HAP-1 (cell line): ENCODE measurements around the gene RPL7L1.

Source experiments
- DNase-seq, 2 experiments: peaks; one replicate each; pipeline ENCODE4 v3.0.0-alpha.2; 2016 to 2020; ENCODE audit warnings: low spot score in 2 of 2
- H3K27me3 ChIP-seq: fragments of 250-450 bp; sonication (Bioruptor Pico); 2 replicates; pipeline ENCODE4 v1.5.1; 2020; ENCODE audit warnings: low read depth, mild to moderate bottlenecking, moderate library complexity
- H3K36me3 ChIP-seq: fragments of 250-450 bp; sonication (Bioruptor Pico); replicated peaks from 2 replicates; pipeline ENCODE4 v1.5.1; 2020; ENCODE audit warnings: mild to moderate bottlenecking
- H3K4me1 ChIP-seq: fragments of 250-450 bp; sonication (Bioruptor Pico); 2 replicates; pipeline ENCODE4 v1.5.1; 2020; ENCODE audit warnings: mild to moderate bottlenecking
- H3K4me3 ChIP-seq: fragments of 250-450 bp; sonication (Bioruptor Pico); 2 replicates; pipeline ENCODE4 v1.5.1; 2020; ENCODE audit warnings: mild to moderate bottlenecking, moderate library complexity
- H3K9me3 ChIP-seq: fragments of 250-450 bp; sonication (Bioruptor Pico); 2 replicates; pipeline ENCODE4 v1.5.1; 2020; ENCODE audit warnings: mild to moderate bottlenecking, moderate library complexity
- in situ Hi-C: fragments of 300-500 bp; cut with MboI; formaldehyde crosslinking; loops from 3 replicates; pipeline ENCODE4 v1.14.3; 2020; ENCODE audit warnings: low sequenced_read_pairs, inconsistent platforms, mixed read lengths

Gene RPL7L1

GRCh38 chr6:42879372-42880239, at the start of gene RPL7L1:
TSS of gene RPL7L1 (plus strand) at chr6:42879616. CDS start at chr6:42879911, 295 bp downstream.
- in situ Hi-C loops, result loop anchor here (5.0 to 25.0 kb wide), 4 partner anchors 142 to 792 kb away; partner anchors contain the start of genes MRPS10 and TBCC
- Histone ChIP-seq H3K36me3 (peaks cover 39% of the 10 kb centered on the region), H3K4me1 (peaks cover 10% of the 10 kb centered on the region), H3K4me3 (peak within 1 kb of the TSS; percentile 78), H3K9me3 (no peaks in the 10 kb centered on the region), H3K27me3 (no peaks in the 10 kb centered on the region)
- DNase-seq, result peak; percentile 83 to 85

DNA sequence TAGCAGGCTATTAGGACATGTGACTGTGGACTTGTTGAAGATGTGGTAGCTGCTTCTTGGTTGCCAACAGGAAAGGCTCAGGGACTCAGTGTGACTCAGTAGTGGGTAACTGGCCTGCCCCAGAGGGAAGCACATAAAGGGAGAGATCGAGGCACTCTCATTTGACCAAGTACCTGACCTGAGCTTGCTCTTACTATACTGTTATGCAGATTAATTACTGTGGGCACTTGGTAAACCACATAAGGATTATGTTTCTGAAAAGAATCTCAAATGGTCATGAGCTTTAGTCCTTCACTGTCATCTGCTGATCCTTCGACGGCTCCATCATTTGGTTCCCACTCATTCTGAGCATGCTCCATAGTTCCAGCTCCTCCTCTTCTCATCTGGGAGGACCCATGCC, 48.2 kb upstream of the RPL7L1 start:
- in situ Hi-C loops, result no loop called here
- Histone ChIP-seq H3K36me3 (peaks cover 5% of the 10 kb centered on the region; the same call in 1 of the 2 replicates), H3K4me1 (no peaks in the 10 kb centered on the region), H3K4me3 (no peak overlapping the region), H3K27me3 (no peaks in the 10 kb centered on the region), H3K9me3 (no peaks in the 10 kb centered on the region)
- DNase-seq, result no peak

DNA sequence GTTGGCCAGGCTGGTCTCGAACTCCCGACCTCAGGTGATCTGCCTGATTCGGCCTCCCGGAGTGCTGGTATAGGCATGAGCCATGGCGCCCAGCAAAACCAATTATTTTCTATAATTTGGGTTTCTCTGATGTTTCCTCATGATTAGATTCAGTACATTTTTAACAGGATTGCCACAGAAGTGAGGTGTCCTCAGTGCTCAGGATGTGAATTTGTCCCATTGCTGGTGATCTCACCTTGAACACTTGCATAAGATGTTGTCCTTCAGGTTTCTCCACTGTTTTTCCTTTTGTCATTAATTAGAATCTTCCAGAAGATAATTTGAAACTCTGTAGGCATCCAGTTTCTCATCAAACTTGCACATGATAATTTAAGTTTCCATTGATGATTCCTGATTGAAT, 45.4 kb upstream of the RPL7L1 start:
- DNase-seq, result no peak
- in situ Hi-C loops, result no loop called here
- Histone ChIP-seq H3K4me3 (no peak overlapping the region), H3K9me3 (no peaks in the 10 kb centered on the region), H3K27me3 (no peaks in the 10 kb centered on the region), H3K4me1 (no peaks in the 10 kb centered on the region), H3K36me3 (peaks cover 5% of the 10 kb centered on the region; the same call in 1 of the 2 replicates)

- H3K4me3 ChIP-seq, result no peak overlapping the region
- H3K27me3 ChIP-seq, result no peaks in the 10 kb centered on the region
- DNase-seq, result no peak
- no peaks in the 10 kb centered on the region for H3K36me3 ChIP-seq
- H3K9me3 ChIP-seq, result no peaks in the 10 kb centered on the region
- peaks cover 6% of the 10 kb centered on the region for H3K4me1 ChIP-seq
- in situ Hi-C loops, result no loop called here
These were observed 37.4 kb upstream of the RPL7L1 start for GRCh38 chr6:42841844-42842584.

GRCh38 chr6:42845327-42845694, 34.1 kb upstream of the RPL7L1 start:
- Histone ChIP-seq H3K9me3 (no peaks in the 10 kb centered on the region), H3K27me3 (no peaks in the 10 kb centered on the region), H3K4me1 (peaks cover 6% of the 10 kb centered on the region), H3K36me3 (no peaks in the 10 kb centered on the region), H3K4me3 (no peak overlapping the region)
- in situ Hi-C loops, result no loop called here
- peak; percentile 34 to 67 for DNase-seq

DNA sequence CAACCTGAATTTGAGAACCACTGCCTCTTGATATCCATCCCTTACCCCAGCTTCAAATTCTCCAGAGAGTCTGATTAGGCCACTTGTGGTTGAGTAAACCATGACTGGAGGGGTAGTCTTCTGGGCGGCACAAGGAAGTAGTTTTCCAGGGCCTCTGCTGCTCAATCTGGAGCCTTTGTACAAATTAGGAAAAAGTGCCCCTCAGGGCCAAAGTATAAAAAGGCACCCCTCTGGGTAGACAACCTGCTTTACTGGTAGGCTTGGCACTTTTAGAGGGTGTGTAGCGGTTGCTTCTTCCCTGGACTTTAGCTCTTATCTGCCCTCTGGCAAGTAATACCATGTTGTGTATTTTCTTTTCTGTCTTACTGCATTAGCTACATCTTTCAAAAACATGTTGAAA, 32.9 kb upstream of the RPL7L1 start:
- Histone ChIP-seq H3K4me1 (peaks cover 6% of the 10 kb centered on the region), H3K27me3 (no peaks in the 10 kb centered on the region), H3K36me3 (no peaks in the 10 kb centered on the region), H3K9me3 (no peaks in the 10 kb centered on the region), H3K4me3 (no peak overlapping the region)
- DNase-seq, result no peak
- in situ Hi-C loops, result no loop called here

DNA sequence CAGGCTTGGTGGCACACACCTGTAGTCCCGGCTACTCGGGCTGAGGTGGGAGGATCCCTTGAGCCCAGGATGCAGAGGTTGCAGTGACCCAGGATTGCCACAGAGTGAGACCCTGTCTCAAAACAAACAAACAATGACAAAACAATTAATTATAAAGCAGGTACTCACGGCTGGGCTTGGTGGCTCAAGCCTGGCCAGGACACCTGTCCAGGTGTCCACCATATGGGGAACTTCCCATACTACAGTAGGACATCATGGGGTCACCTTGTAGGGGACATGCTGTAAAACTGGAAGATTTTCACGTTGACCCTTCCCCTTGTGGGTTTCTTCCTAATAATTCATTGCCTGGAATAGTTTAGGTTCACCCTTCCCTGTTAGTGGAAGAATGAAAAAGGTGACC, 30.7 kb upstream of the RPL7L1 start:
- in situ Hi-C loops, result no loop called here
- no peaks in the 10 kb centered on the region for H3K36me3 ChIP-seq
- no peak for DNase-seq

GRCh38 chr6:42851599-42851998, 27.8 kb upstream of the RPL7L1 start:
- in situ Hi-C loops, result no loop called here
- Histone ChIP-seq H3K27me3 (no peaks in the 10 kb centered on the region), H3K4me3 (no peak overlapping the region), H3K9me3 (no peaks in the 10 kb centered on the region), H3K4me1 (no peaks in the 10 kb centered on the region), H3K36me3 (no peaks in the 10 kb centered on the region)
- no peak for DNase-seq

More for the DNA sequence above, 30.7 kb upstream of the RPL7L1 start:
- H3K4me1 ChIP-seq, result peaks cover 6% of the 10 kb centered on the region
- H3K4me3 ChIP-seq, result no peak overlapping the region
- no peaks in the 10 kb centered on the region for H3K27me3 ChIP-seq
- no peaks in the 10 kb centered on the region for H3K9me3 ChIP-seq

GRCh38 chr6:42860036-42860435, 19.4 kb upstream of the RPL7L1 start:
- no peak overlapping the region for H3K4me3 ChIP-seq
- H3K9me3 ChIP-seq, result no peaks in the 10 kb centered on the region
- DNase-seq, result peak; percentile 32 to 98
- in situ Hi-C loops, result no loop called here
- H3K36me3 ChIP-seq, result no peaks in the 10 kb centered on the region
- peaks cover 15% of the 10 kb centered on the region for H3K4me1 ChIP-seq
- peaks cover 2% of the 10 kb centered on the region; the same call in 1 of the 2 replicates for H3K27me3 ChIP-seq

- in situ Hi-C loops, result no loop called here
- peak in 1 of 2 experiments; percentile 37 for DNase-seq
- H3K9me3 ChIP-seq, result no peaks in the 10 kb centered on the region
- peaks cover 2% of the 10 kb centered on the region; the same call in 1 of the 2 replicates for H3K27me3 ChIP-seq
- no peaks in the 10 kb centered on the region for H3K36me3 ChIP-seq
- peaks cover 15% of the 10 kb centered on the region for H3K4me1 ChIP-seq
- H3K4me3 ChIP-seq, result no peak overlapping the region
These were observed 18.9 kb upstream of the RPL7L1 start for GRCh38 chr6:42860481-42860880.

DNA sequence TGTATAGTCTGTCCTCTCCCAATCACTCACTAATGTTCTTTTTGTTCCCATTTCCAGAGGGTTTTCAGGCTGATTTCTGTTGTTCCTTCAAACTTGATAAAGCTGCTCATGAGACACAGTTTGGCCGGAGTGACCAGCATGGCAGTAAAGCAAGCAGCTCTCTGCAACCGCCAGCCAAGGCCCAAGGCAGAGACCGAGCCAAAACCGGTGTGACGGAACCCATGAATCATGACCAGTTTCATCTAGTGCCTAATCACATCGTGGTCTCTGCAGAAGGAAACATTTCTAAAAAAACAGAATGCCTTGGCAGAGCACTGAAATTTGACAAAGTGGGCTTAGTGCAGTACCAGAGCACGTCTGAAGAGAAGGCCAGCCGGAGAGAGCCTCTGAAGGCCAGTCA, 14.8 kb upstream of the RPL7L1 start:
- no peak for DNase-seq
- H3K4me1 ChIP-seq, result peaks cover 10% of the 10 kb centered on the region
- H3K36me3 ChIP-seq, result no peaks in the 10 kb centered on the region
- H3K27me3 ChIP-seq, result peaks cover 2% of the 10 kb centered on the region; the same call in 1 of the 2 replicates
- in situ Hi-C loops, result no loop called here
- H3K4me3 ChIP-seq, result no peak overlapping the region
- no peaks in the 10 kb centered on the region for H3K9me3 ChIP-seq

DNA sequence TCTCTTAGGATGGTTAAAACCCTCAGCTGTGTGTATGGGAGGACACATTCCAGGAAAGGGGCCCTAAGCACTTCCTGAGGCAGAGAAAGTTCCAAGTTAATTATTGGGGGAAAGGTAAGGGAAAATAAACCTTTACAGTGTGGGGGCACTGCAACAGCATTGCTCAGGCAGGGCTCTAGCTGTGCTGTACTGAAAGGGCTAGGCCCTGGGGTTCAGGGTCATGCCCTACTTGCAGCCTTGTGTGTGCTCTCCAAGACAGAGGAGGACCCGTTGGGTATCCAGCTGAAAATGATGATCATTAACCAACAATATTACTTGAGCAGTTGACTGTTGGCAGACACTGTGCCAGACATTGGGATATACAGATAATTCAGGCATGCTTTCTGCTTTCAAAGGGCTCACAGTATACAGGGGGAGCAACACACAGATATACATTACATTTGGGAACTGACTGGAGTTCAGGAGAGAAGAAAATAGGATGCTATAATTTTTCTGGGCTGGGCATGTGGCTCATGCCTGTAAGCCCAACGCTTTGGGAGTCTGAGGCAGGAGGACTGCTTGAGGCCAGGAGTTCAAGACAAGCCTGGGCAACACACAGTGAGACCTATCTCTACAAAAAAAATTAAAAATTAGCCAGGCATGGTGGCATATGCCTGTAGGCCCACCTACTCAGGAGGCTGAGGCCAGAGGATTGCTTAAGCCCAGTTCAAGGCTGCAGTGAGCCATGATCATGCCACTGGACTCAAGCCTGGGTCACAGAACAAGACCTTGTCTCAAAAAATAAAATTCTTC, 9.1 kb upstream of the RPL7L1 start:
- H3K4me1 ChIP-seq, result no peaks in the 10 kb centered on the region
- no peak for DNase-seq
- in situ Hi-C loops, result no loop called here

DNA sequence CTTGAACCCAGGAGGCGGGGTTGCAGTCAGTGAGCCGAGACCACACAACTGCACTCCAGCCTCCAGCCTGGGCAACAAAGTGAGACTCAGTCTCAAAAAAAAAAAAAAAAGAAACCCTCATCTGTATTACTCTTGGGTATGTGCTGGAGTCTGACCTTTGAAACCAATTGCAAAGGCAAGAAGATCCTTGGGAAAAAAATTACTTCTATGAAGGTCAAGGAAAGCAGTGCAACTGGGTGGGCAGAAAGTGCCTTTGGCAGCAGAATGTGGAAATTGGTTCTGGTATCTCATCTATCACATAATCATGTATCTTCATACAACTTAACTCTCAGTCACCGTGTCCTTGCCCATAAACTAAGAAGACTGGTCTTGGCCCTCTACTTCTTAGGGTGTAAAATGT, 7.7 kb upstream of the RPL7L1 start:
- Histone ChIP-seq H3K9me3 (no peaks in the 10 kb centered on the region), H3K36me3 (no peaks in the 10 kb centered on the region), H3K4me1 (no peaks in the 10 kb centered on the region; the same call in 1 of the 2 replicates), H3K27me3 (no peaks in the 10 kb centered on the region), H3K4me3 (no peak overlapping the region)
- in situ Hi-C loops, result no loop called here
- DNase-seq, result no peak

More for the DNA sequence above, 9.1 kb upstream of the RPL7L1 start:
- H3K9me3 ChIP-seq, result no peaks in the 10 kb centered on the region
- H3K36me3 ChIP-seq, result no peaks in the 10 kb centered on the region
- no peak overlapping the region for H3K4me3 ChIP-seq
- no peaks in the 10 kb centered on the region for H3K27me3 ChIP-seq
